NCI-H1694 treated with DMSO at 0.1 percent for 48 hours (cell line): ENCODE data around the gene TEDC2.

Source experiments
- DNase-seq: peaks from one replicate; lab custom pipeline; 2025; lab: John Stamatoyannopoulos, UW

TEDC2 gene

DNA sequence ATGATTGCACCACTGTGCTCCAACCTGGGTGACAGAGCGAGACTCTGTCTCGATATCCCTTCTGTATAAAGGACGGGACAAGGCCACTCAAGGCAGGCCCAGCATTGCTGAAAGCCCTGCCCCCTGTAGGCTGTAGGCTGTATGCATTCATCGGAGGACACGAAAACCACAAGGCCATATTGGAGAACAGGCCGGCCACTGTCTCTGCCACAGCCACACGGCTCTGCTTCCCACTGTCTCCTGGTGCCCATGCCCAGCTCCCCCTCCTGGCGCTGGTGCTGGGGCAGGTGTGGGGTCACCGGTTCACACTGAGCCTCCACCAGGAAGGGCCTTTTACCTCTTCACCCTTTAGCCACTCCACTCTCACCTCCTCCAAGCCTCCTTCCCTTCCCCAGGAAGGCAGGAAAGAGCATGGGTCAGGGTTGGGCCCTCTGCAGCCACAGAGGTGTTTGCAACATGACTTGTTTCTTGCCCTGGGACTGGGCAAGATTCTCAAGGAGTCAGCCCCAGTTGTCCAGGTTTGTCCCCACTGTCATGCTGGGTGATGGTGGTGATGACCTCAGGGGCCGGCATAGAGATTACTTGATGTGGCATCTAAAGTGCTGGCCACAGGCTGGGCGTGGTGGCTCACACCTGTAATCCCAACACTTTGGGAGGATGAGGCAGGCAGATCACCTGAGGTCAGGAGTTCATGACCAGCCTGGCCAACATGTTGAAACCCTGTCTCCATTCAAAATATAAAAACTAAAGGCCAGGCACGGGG, 5.9 kb downstream of the TEDC2 start:
- no peak for DNase-seq

DNA sequence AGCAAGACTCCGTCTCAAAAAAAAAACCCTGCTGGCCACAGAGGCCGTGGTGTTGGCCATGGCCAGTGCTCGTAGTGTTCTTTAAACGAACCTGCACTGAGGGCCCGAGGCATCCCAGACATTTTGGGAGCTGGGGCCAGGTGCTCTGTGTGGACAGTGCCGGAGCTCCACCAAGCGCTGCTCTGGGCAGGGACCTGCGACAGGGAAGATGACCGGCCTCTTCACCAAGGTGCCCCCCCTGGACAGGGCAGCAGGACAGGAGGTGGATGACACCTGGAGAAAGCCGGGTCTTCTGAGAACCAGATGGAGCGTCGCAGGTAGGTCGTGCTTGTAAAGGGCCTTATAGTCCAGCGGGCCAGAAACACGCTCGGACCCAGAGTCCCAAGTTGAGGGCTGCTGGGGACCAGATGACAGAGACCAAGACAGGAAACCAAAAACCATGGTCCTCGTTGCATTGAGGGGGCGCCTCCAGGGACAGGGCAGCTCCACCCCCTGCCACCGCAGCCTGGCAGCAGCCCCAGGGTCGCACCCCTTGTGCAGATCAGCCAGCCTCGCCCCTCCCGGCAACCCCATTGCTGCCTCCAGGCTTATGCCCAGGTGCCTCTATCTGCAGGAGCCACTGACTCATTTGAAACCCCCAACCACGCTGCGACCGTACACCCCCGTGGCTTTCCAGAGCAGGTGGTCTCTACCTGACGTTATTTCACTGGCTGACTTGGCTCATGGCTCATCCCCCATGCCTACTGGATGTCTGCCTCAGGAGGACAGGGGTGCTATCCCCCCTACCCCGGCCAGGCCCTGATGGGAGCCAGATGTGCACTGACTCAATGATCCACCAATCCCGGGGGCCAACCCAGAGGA, 7.0 kb downstream of the TEDC2 start:
- no peak for DNase-seq

DNA sequence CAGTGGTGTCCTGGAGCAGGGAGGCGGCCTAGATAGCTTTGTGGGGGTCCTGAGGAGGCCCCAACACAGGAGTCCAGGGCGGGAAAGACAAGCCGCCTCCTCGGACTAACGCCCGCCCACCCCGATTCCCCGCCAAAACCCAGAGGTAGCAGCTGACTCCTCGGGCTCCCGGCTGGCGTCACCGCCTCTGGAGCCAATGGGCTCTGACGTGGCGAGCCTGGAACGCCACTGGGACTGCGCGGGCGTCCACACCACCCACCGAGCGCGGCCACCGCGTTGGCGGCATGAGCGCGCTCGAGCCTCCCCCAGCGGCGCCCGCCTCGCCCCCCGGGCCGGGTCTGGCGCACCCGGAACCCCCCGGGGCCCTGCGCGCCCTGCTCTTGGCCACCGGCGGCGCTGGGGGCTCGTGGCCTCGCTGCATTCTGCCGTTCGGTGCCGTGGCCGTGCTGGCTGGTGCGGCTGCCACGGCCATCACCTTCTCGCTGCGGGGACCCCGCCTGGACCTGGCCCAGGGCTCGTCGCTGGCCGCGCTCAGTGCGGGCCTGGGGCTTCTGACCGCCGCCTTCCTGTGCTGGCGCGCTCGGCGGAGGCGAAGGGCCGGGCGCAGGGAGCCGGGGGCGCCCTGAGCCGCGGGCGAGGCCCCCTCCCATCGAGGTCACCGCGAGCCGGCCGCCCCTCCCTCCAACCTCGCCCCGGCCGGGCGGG, 7.8 kb downstream of the TEDC2 start:
- peak; percentile 59 for DNase-seq

DNA sequence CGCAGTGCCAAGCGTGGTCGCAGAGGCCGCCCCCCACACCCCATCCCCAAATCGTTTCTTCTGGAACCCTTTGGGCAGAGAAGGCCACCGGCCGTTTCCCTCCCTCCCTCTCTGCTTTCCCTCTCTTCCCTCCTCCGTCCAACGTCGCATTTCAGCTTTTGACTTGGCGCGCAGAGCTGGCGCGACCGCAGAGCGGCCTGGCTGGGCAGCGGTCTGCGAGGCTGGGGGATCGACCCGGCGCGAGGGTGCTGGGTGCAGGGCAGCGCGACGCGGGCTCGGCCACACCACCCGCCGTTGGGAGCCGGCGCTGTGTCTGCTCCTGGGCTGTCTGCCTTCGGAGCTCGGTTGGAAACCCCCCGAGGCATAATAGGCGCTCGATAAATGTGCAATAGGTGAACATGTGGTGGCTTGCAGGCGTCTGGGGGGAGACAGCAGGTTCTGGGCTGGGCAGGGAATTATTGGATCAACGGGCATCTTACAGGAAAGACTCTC, 8.4 kb downstream of the TEDC2 start:
- peak; percentile 86 for DNase-seq

DNA sequence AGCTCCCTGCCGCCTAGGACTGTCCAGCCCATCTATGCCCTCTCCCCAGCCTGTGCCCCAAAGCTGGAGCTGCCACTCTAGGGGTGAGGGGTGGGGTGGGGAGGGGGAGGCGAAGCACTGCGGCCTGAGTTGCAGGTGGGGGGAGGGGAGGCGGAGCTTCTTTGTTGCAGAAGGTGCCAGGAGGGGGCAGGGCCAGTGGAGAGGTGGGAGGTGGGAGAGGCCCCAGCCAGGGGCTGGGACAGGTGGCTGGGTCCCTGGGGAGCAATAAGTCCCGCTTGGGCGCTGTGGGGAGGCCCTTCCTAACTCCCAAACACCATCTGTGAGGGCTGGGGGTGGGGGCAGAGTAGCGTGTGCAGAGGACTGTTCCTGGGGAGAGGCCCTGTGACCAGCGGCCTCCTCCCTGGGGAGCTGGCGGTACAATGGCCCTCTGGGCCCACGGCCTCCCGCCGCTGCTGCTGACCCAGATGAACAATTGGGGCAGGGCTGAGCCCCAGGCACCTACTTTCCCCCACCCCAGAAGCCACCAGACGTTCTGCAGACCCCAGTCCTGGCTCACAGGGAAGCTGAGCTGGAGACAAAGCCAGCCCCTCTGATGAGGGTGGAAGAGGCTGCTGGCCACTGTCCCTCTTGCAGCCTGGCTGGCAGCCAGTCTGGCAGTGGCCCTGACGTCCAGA, 9.0 kb downstream of the TEDC2 start:
- peak; percentile 94 for DNase-seq

DNA sequence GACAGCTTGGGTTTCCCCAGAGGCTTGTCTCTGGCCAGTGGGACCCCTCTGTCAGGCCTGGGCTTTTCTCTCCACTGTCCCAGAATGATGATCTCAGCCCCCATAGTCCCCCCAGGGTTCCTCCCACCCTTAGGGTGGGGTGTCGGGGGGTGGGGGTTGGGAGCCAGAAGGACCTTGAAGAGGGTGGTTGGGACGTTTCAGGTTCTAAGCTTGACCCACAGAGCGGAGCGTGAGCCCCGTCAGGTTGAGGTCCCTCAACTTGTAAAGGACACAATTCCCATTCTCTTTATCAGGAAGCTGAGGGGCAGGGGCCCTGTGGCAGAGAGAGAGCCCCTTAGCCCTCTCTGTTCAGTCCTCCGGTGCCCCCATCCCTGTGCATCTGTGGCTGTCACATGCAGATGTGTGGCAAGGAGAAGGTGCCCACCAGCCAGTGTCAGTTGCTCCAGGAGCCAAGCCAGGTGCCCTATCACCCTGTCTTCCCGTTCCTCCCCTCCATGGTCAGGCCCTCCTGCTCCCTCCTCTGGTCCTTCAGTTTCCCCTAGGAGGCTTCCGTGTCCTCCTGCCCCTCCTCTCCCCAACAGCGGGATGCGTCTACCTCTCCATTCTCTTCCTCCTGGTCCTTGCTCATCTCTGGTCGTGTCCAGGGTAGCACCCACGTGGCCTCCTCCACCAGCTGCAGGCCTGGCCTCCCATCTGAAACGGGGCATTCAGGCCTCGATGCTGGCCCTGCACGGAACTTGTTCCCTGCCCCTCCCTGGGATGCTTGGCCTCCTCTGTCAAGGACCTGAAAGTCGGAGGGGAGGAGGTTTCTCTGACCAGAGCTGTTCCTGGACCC, 9.7 kb downstream of the TEDC2 start:
- peak; percentile 39 for DNase-seq

DNA sequence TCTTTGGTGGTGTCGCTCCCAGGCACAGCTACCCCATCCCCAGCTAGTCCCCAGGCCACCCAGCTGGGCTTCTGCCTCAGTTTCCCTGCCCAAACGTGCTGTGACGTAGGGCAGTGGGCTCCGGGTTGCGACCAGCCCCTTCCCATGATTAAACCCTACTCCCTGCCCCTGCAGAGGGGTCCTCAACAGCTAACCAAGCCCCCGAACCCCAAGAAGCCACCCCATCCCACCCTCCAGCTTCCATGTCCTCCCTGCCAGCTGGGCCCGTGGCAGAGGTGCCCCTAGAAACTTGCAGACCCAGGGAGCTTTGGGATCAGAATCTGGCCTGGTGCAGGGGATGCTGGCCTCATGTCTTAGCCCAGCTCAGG, 10.3 kb downstream of the TEDC2 start:
- DNase-seq = no peak

DNA sequence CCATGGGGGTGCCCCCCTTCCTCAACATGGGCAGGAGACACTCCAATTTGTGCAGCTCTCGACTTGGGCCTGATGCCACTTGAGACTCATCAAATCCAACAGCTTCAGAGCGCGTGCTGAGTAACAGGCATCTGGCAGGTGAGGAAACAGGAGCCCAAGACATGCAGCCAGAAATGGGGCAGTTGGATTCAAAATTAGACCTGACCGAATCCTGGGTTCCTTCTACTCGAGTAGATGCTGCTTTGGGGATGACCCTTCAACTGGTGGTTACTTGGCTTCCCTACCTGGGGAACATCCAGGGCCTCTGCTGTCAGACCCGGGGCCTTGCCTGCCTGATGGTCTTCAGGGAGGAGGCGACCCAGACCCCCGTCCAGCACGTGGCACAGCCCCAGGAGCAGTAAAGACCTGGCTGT, 10.7 kb downstream of the TEDC2 start:
- DNase-seq = peak; percentile 76

DNA sequence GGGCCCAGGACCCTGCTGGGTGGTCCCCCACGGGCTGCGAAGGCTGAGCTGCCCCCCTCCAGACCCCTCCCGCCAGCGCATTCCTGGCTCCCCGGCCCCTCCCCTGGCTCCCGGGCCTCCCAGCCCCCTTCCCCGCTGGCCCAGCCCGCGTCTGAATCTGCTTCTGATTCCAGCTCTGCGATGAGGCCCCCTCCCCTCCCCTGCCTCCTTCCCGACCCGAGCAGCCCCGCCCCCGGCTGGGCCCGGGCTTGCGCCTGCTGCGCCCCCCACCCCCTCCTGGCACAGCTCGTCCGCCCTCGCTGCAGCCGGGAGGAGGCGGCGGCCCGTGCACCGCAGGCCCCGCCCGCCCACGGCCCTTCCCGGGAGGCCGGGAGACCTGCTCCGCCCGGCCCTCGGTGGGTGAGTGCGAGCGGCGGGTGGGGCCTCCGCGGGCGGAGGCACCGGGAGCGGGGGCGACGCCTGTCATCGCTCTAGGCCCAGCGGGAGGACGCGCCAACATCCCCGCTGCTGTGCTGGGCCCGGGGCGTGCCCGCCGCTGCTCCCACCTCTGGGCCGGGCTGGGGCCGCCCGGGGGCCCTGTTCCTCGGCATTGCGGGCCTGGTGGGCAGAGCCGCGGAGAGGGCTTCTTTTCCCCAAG, 11.2 kb downstream of the TEDC2 start, which contains the start of gene NTN3:
TSS of gene NTN3 (plus strand) at position 282 of the 637 bp plus-strand sequence. CDS start 405 bp downstream, outside the sequence.
- peak; percentile 76 for DNase-seq

DNA sequence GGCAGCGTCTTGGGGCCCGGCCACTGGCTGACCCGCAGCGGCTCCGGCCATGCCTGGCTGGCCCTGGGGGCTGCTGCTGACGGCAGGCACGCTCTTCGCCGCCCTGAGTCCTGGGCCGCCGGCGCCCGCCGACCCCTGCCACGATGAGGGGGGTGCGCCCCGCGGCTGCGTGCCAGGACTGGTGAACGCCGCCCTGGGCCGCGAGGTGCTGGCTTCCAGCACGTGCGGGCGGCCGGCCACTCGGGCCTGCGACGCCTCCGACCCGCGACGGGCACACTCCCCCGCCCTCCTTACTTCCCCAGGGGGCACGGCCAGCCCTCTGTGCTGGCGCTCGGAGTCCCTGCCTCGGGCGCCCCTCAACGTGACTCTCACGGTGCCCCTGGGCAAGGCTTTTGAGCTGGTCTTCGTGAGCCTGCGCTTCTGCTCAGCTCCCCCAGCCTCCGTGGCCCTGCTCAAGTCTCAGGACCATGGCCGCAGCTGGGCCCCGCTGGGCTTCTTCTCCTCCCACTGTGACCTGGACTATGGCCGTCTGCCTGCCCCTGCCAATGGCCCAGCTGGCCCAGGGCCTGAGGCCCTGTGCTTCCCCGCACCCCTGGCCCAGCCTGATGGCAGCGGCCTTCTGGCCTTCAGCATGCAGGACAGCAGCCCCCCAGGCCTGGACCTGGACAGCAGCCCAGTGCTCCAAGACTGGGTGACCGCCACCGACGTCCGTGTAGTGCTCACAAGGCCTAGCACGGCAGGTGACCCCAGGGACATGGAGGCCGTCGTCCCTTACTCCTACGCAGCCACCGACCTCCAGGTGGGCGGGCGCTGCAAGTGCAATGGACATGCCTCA, 12.0 kb downstream of the TEDC2 start:
- DNase-seq = no peak

DNA sequence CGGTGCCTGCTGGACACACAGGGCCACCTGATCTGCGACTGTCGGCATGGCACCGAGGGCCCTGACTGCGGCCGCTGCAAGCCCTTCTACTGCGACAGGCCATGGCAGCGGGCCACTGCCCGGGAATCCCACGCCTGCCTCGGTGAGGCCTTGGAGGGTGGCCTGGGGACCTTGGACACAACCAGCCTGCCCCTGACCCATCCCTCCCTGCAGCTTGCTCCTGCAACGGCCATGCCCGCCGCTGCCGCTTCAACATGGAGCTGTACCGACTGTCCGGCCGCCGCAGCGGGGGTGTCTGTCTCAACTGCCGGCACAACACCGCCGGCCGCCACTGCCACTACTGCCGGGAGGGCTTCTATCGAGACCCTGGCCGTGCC, 12.6 kb downstream of the TEDC2 start:
- no peak for DNase-seq

DNA sequence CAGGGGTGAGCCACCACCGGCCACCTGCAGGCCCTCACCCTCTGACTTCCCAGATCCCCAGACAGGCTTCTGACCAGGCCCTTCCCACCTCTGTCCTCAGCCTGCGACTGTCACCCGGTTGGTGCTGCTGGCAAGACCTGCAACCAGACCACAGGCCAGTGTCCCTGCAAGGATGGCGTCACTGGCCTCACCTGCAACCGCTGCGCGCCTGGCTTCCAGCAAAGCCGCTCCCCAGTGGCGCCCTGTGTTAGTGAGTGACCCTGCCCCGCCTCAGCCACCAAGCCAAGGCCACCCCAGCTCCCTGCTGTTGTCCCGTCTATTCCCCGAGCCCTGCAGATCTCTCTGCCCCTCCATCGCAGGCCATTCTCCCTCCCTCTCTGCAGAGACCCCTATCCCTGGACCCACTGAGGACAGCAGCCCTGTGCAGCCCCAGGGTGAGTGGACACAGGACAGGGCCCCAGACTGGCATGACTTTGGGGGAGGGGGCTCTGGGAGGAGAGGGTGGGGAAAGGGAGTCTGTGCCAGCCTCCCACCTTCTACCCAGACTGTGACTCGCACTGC, 13.1 kb downstream of the TEDC2 start:
- DNase-seq = no peak

DNA sequence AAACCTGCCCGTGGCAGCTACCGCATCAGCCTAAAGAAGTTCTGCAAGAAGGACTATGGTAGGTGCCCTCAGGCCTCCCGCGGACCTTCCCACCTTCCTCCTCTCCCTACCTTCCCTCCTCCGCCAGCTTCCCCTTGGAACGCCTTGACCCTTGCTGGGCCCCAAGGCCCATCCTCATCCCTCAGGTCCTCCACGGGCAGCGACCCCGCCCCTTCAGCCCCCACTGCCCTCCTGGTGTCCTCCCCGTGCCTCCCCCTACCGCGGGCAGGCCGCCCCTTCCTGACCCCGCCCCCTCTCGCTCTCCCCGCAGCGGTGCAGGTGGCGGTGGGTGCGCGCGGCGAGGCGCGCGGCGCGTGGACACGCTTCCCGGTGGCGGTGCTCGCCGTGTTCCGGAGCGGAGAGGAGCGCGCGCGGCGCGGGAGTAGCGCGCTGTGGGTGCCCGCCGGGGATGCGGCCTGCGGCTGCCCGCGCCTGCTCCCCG, 13.6 kb downstream of the TEDC2 start:
- DNase-seq = no peak

DNA sequence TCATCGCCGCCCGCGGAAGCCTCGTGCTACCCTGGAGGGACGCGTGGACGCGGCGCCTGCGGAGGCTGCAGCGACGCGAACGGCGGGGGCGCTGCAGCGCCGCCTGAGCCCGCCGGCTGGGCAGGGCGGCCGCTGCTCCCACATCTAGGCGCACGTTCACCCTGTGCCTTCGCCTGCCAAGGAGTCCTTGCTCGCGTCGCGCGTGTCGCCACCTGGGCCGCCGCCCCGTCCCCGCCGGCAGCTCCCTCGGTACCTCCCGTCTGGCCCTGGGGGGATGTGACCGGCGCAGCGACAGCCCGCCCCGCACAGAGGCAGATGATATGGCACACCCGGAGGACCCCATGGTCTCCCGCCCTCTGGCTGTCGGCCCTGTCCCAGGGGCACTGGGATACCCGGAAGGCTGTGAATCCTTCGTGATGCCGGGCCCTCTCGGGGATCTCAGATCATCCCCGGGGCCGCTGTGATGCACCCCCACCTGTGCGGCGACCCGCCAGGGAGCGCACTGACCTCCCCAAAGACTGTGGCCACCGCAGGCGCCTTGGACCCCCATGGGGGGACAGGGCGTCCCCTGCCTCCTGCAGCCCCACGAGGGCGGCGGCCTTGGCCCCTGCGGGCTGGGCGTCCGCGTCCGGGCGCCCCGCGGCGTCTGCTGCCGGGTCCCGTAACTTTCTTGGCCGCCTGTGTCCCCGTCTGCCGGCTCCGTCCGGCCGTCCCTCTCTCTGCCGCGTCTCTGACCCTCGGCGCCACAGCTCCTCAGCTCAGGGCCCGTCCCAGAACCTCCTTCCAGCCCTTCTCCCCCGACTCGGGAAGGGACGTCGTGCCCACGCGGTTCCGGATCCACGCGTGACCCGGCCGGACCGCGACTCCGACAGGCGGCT, 14.3 kb downstream of the TEDC2 start:
- DNase-seq = no peak

DNA sequence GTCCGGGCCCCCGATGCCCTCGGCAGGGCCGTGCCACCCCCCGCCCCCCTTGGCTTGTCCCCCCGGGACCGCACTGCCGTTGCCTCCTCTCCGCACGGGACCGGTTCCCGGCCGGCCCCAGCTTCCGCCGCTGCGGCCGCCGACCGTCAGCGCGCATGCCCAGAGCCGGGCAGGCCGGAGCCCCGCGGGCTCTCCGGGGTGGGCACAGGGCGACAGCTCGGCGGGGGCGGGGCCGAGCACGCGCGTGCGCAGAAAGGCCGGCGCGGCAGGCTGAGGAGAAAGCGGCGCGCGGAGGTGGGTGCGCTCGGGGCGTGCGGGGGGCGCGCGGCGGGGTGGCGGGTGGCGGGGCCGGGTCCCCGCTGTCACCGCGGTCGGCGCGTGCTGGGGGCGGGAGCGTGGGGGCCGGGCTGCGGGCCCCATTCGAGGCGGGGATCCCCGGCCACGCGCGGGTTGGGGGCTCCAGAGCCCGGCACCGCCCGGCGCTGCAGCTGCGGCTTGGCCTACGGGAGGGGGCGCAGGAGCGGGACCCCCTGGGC, 15.0 kb downstream of the TEDC2 start, which contains the start of gene TBC1D24:
TSS of gene TBC1D24 (plus strand) at position 251 of the 536 bp plus-strand sequence. CDS start 21,022 bp downstream, outside the sequence.
- DNase-seq = peak; percentile 17

DNA sequence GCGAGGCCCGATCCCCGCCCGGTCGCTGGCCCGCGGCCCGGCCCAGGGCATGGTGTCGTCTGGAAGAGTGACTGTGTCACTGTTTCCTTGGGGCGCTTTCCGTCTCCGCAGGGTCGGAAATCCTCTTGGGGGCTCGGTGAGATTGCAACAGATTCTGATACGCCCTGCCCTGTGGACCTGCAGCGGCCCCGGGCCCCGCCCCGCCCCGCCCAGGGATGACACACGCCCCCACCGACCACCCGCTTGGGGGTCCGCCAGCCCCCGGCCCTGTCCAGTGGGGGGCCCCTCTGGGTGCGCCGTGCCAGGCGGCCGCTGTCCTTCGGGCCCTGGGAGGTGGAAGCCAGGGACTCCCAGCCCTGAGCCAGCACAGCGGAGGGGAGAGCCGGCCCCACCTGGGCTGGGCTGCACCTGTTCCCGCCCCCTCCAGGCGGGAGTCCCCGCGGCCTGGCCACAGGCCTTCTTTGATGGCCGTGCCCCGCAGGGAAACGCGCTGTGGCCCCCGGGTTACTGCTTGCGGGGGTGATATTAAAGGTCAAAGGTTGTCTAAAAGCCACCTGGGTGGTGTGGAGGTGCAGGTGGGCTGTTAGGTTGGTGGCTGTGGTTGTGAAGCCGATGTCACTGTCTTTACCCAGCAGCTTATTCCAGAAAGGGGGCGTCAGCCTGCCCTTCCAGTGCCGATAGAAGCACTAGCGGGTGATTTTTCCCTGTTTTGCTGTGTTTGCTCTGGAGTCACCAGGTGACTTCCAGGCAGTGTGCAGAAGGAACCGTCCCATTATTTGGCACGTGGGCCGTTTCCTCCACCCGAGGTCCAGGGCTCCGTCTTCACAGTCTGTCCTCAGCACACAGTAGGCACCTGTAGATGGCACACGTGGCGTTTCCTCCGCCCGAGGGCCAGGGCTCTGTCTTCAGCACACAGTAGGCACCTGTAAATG, 15.8 kb downstream of the TEDC2 start:
- DNase-seq = no peak

DNA sequence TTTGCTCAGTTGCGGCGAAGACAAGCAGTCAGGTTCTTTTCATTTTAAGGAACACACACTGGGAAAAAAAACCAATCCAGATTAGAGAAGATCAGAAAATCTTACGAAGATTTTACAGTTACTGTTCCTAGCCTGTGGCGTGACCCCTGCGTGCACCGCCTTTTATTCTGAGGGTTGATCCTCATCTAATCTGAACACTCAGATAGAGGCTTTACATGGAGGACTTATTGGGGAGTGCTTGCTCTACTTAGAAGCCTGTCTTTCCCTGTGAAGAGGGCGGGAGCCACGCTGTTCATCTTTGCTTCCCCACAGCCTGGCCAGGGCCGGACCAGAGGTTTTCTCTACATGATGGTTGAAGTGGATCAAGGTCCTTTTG, 16.4 kb downstream of the TEDC2 start:
- no peak for DNase-seq
